Measurements from ENCODE around the gene CMIP. TPM values are rescaled to one million over a fixed set of nuclear protein-coding genes. Genes with fewer than 3 reads are reported as not detected.

The CMIP gene
- total and polyA plus RNA-seq, 10 of the 15 experiments (the other 5 are each of a cell fraction or from before 2014, with no cell fraction given), result 1.2 to 43.2 (median 4.4) TPM

DNA sequence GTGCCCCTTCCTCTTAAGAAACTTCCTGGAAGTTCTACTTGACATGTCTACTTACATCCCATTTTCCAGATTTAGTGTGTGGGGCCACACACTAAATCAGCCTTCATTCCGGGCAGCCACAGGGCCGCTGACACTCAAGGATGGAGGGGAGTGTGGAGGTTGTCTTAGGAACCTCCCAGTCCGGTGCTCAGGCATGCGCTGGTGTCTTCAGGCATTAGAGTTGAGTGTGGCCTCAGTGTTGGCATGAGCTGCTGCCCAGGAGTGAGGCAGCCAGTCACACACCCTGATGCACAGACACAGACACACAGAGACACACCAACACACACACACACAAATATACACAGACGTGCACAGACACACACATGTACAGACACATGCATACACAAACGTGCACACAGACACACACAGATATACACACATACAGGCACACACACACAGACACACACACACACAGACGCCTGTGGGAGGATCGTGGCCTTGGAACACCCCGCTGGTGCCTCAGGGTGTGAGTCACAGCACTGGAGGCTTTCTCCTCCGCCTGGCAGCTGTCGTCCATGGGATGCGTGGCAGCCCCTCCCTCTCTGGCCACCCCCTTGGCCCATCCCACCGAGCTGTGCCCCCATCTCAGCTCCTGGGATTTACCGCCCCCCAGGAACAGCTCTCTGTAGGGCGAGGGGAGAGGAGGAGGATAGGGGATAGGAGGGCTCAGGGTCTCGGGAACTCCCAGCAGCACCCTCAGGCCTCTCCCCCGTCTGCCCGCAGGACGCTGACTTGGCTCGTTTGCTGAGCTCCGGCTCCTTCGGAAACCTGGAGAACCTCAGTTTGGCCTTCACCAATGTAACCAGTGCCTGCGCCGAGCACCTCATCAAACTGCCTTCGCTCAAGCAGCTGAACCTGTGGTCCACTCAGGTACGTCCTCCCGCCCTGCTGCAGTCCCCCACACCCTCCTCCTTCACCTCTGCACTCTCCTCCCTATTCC, 258.9 kb downstream of the CMIP start:
- H4K20me1 ChIP-seq (ENCODE audit: control insufficient read depth, insufficient read depth), result no peaks in the 10 kb centered on the region
- CTCF ChIA-PET, result interaction anchor here (1.1 kb wide), 1 partner anchor 45 kb away, joined by 3 read pairs; no protein-coding TSS in a partner anchor
- SMC1A ChIA-PET (ENCODE audit: uncharacterized antibody, unreplicated experiment), result no interaction called here
- in situ Hi-C loops (cut with MboI) (no loop called here), intact Hi-C loops (cut with micrococcal nuclease; ENCODE audit: unreplicated experiment) (no loop called here)
- no peak; the same call in 2 of the 3 replicates for ATAC-seq
- DNase-seq (ENCODE audit: low read depth, low spot score), result no peak
- no peaks in the 10 kb centered on the region for H3K79me2 ChIP-seq (ENCODE audit: control insufficient read depth, insufficient read depth, low read length)
- TF ChIP-seq SUZ12 (IDR thresholded peaks at IDR 0.05; ENCODE audit: unreplicated experiment) (no peak), BCL3 (IDR thresholded peaks at IDR 0.05; ENCODE audit: borderline replicate concordance, insufficient read depth, low read depth, low read length, poor library complexity, severe bottlenecking) (no peak)
- peaks cover 4 to 11% of the 10 kb centered on the region in 2 experiments; a peak in 3 of 4 replicates for H3K36me3 ChIP-seq (ENCODE audit: control insufficient read depth in 2 of 2, insufficient read depth in 2 of 2, low read length in 1 of 2)
- RAD21 ChIA-PET (ENCODE audit: unreplicated experiment), result no interaction called here
- no TSS peak for BruUV-seq (replicated peaks)
- H3K27ac ChIP-seq (ENCODE audit: control insufficient read depth, insufficient read depth), result no peak overlapping the region
- no peaks in the 10 kb centered on the region for H3K27me3 ChIP-seq (replicated peaks in 1 of 2; ENCODE audit: control insufficient read depth in 2 of 2, insufficient read depth in 2 of 2, low read length in 1 of 2)
- WGBS (ENCODE audit: insufficient coverage, insufficient replicate concordance, low lambda C conversion rate, missing lambda C conversion rate), result 91% methylated on average over 27 of the region's 27 CpGs
- no peak for FAIRE-seq
- H3K9me3 ChIP-seq (replicated peaks; ENCODE audit: control insufficient read depth, insufficient read depth, low read length), result no peaks in the 10 kb centered on the region
- H3K4me2 ChIP-seq (ENCODE audit: control insufficient read depth, insufficient read depth), result no peak overlapping the region
- H2AFZ ChIP-seq (ENCODE audit: control insufficient read depth, low read depth, low read length), result no peak overlapping the region
- POLR2A ChIA-PET, result no interaction called here
- no peaks in the 10 kb centered on the region for H3K4me1 ChIP-seq (ENCODE audit: control insufficient read depth, insufficient read depth, low read length)
- H3K9ac ChIP-seq (ENCODE audit: control insufficient read depth, insufficient read depth, low read length), result no peak overlapping the region
- H3K4me3 ChIP-seq, result no peak overlapping the region

DNA sequence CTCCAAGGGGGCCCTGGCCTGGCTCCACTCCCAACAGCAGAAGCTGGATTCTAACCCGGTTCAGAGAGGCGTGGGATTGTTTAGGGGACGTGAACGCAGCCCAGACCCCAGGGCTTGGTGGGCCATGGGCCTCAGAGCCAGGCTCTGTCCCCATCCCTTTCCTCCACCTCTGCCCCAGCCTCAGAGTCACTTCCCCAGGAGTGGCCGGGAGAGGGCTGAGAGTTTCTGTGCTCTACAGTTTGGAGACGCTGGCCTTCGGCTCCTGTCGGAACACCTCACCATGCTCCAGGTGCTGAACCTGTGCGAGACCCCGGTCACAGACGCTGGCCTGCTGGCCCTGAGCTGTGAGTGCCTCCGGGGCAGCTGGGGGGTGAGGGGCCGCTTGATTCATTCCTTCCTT, 260.7 kb downstream of the CMIP start:
- ChIA-PET RAD21 (ENCODE audit: unreplicated experiment) (no interaction called here), CTCF (no interaction called here), SMC1A (ENCODE audit: uncharacterized antibody, unreplicated experiment) (no interaction called here), POLR2A (no interaction called here)
- no peaks in the 10 kb centered on the region for H3K79me2 ChIP-seq (ENCODE audit: control insufficient read depth, insufficient read depth, low read length)
- no peaks in the 10 kb centered on the region for H3K27me3 ChIP-seq (replicated peaks in 1 of 2; ENCODE audit: control insufficient read depth in 2 of 2, insufficient read depth in 2 of 2, low read length in 1 of 2)
- no peak overlapping the region for H3K4me2 ChIP-seq (ENCODE audit: control insufficient read depth, insufficient read depth)
- DNase-seq (ENCODE audit: low read depth, low spot score) (no peak), ATAC-seq (no peak), FAIRE-seq (no peak)
- H3K4me3 ChIP-seq, result no peak overlapping the region
- in situ Hi-C loops (cut with MboI) (no loop called here), intact Hi-C loops (cut with micrococcal nuclease; ENCODE audit: unreplicated experiment) (no loop called here)
- no peak overlapping the region for H3K27ac ChIP-seq (ENCODE audit: control insufficient read depth, insufficient read depth)
- H3K36me3 ChIP-seq (ENCODE audit: control insufficient read depth in 2 of 2, insufficient read depth in 2 of 2, low read length in 1 of 2), result peaks cover 4 to 13% of the 10 kb centered on the region in 2 experiments; a peak in 3 of 4 replicates
- H2AFZ ChIP-seq (ENCODE audit: control insufficient read depth, low read depth, low read length), result no peak overlapping the region
- no peaks in the 10 kb centered on the region for H3K9me3 ChIP-seq (replicated peaks; ENCODE audit: control insufficient read depth, insufficient read depth, low read length)
- BruUV-seq (replicated peaks), result no TSS peak
- no peak overlapping the region for H3K9ac ChIP-seq (ENCODE audit: control insufficient read depth, insufficient read depth, low read length)
- WGBS (ENCODE audit: insufficient coverage, insufficient replicate concordance, low lambda C conversion rate, missing lambda C conversion rate), result 81% methylated on average over 13 of the region's 13 CpGs
- H3K4me1 ChIP-seq (ENCODE audit: control insufficient read depth, insufficient read depth, low read length), result no peaks in the 10 kb centered on the region
- H4K20me1 ChIP-seq (ENCODE audit: control insufficient read depth, insufficient read depth), result no peaks in the 10 kb centered on the region
- TF ChIP-seq EGR1 (IDR thresholded peaks at IDR 0.05; ENCODE audit: borderline replicate concordance in 1 of 2, low read depth in 2 of 2, low read length in 2 of 2) (no peak), FOS (IDR thresholded peaks at IDR 0.05; ENCODE audit: borderline replicate concordance, extremely low read depth, insufficient read length) (no peak), RUNX3 (IDR thresholded peaks at IDR 0.05; ENCODE audit: low read length) (no peak), KAT2A (conservative IDR thresholded peaks at IDR 0.05; ENCODE audit: control insufficient read depth, low read depth, low read length) (no peak), SREBF2 (IDR thresholded peaks at IDR 0.05; ENCODE audit: low read length) (no peak), E2F8 (IDR thresholded peaks at IDR 0.05; ENCODE audit: low read depth, partially characterized antibody) (no peak), FOXK2 (IDR thresholded peaks at IDR 0.05) (no peak), MTA2 (IDR thresholded peaks at IDR 0.05; ENCODE audit: low read depth) (no peak)

All from GM12878 (cell line).